ENCODE measurements around the gene HDLBP. TPM values are rescaled to one million over a fixed set of nuclear protein-coding genes. Genes with fewer than 3 reads are reported as not detected.

Gene HDLBP
- total and polyA plus RNA-seq, 2 donors: 85.1 to 111 TPM

DNA sequence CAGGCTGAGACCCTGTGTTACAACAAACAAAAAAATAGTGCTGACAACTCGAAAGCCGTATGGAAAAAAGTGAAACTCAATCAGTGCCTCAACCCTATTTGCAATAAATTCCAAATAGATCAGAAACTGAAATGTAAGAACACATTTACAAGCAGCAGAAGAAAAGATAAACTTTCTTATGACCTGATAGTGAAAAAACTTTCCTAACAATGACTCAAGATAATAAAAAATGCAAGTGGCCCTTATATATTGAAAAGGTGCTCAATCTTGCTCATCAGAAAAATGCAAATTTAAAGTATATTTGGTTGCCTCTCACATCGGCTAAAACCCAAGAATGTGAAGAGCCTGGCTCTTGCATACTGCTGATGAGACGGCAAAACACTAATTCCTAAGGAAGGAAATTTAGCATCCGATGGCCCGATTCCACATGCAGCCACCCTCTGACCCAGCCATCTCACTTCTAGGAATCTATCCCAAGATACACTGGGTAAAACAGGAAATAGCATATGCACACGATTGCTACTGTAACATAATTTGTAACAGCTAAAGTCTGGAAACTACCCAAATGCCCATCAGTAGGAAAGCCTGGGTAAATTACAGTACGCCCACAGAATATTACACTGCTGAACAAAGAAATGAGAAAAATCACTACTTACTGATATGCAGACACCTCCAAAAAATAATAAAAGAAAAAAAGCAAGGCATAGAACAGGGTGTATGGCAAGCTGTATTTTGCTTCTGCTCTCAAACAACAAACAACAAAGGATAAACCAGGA is 56.8 kb downstream of the HDLBP start:
- Histone ChIP-seq H3K4me3 (ENCODE audit: low read length in 2 of 2) (no peak overlapping the region), H3K27me3 (ENCODE audit: control insufficient read depth in 2 of 2, insufficient read depth in 1 of 2, low read length in 1 of 2) (no peaks in the 10 kb centered on the region), H3K9me3 (ENCODE audit: control insufficient read depth in 2 of 2, insufficient read depth in 1 of 2, low read length in 1 of 2) (no peaks in the 10 kb centered on the region), H3K27ac (ENCODE audit: low read depth in 1 of 2, low read length in 1 of 2) (no peak overlapping the region), H3K36me3 (ENCODE audit: control insufficient read depth in 2 of 2, insufficient read depth in 2 of 2, low read length in 1 of 2) (peaks cover 67 to 79% of the 10 kb centered on the region in 2 donors), H3K4me1 (ENCODE audit: control insufficient read depth in 2 of 2, insufficient read depth in 2 of 2, low read length in 2 of 2) (no peaks in the 10 kb centered on the region)
- WGBS: 91% methylated on average over 8 of the region's 8 CpGs
- no peak for DNase-seq (ENCODE audit: low read depth in 6 of 9, low spot score in 9 of 9)

DNA sequence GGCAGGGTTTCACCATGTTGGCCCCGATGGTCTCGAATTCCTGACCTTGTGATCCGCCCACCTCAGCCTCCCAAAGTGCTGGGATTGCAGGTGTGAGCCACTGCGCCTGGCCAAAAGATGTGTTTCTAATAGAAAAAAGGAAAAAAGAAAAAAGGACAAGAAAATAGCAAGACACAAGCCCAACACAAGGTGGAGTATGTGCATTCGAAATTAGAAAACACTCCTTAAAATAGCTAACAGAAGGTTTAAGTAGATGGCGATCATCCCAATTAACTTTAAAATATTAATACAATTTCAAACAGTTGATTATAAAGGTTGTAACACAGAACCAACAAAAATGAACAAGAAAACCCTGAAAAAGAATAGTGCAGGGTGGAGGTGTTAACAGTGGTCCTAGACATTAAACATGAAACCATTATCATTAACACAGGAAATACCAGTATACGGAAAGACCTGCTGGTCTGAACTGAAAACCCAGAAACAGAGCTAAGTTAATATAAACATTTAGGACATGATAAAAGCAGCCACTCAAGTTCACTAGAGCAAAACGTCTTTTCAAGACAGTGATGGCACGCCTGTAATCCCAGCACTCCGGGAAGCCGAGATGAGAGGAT is 57.9 kb downstream of the HDLBP start:
- Histone ChIP-seq H3K9me3 (ENCODE audit: control insufficient read depth in 2 of 2, insufficient read depth in 1 of 2, low read length in 1 of 2) (no peaks in the 10 kb centered on the region), H3K4me3 (ENCODE audit: low read length in 2 of 2) (no peak overlapping the region), H3K27me3 (ENCODE audit: control insufficient read depth in 2 of 2, insufficient read depth in 1 of 2, low read length in 1 of 2) (no peaks in the 10 kb centered on the region), H3K27ac (ENCODE audit: low read depth in 1 of 2, low read length in 1 of 2) (no peak overlapping the region), H3K36me3 (ENCODE audit: control insufficient read depth in 2 of 2, insufficient read depth in 2 of 2, low read length in 1 of 2) (peaks cover 70 to 79% of the 10 kb centered on the region in 2 donors), H3K4me1 (ENCODE audit: control insufficient read depth in 2 of 2, insufficient read depth in 2 of 2, low read length in 2 of 2) (no peaks in the 10 kb centered on the region)
- 96% methylated on average over 11 of the region's 11 CpGs for WGBS
- no peak for DNase-seq (ENCODE audit: low read depth in 6 of 9, low spot score in 9 of 9)

DNA sequence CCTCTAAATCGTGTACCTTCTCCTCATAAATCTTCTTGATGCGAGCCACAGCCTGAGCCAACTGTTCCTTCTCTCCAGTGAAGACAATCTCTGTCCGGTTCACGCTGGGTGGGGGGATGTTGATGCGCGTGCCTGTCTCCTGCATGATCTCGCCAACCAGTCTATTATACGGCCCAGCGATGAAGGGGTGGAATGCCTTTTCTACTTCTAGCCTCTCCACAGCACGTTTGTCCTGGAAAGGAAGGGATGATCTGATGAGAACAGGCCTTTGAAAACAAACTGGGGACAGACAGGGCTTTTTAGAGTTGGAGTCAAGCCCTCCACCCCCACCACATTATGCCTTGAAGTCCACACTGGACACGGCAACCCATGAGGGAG is 59.3 kb downstream of the HDLBP start:
- Histone ChIP-seq H3K4me1 (ENCODE audit: control insufficient read depth in 2 of 2, insufficient read depth in 2 of 2, low read length in 2 of 2) (no peaks in the 10 kb centered on the region), H3K36me3 (ENCODE audit: control insufficient read depth in 2 of 2, insufficient read depth in 2 of 2, low read length in 1 of 2) (peaks cover 72 to 78% of the 10 kb centered on the region in 2 donors), H3K4me3 (ENCODE audit: low read length in 2 of 2) (no peak overlapping the region), H3K9me3 (ENCODE audit: control insufficient read depth in 2 of 2, insufficient read depth in 1 of 2, low read length in 1 of 2) (no peaks in the 10 kb centered on the region), H3K27ac (ENCODE audit: low read depth in 1 of 2, low read length in 1 of 2) (no peak overlapping the region), H3K27me3 (ENCODE audit: control insufficient read depth in 2 of 2, insufficient read depth in 1 of 2, low read length in 1 of 2) (no peaks in the 10 kb centered on the region)
- 98% methylated on average over 11 of the region's 11 CpGs for WGBS
- no peak for DNase-seq (ENCODE audit: low read depth in 6 of 9, low spot score in 9 of 9)

DNA sequence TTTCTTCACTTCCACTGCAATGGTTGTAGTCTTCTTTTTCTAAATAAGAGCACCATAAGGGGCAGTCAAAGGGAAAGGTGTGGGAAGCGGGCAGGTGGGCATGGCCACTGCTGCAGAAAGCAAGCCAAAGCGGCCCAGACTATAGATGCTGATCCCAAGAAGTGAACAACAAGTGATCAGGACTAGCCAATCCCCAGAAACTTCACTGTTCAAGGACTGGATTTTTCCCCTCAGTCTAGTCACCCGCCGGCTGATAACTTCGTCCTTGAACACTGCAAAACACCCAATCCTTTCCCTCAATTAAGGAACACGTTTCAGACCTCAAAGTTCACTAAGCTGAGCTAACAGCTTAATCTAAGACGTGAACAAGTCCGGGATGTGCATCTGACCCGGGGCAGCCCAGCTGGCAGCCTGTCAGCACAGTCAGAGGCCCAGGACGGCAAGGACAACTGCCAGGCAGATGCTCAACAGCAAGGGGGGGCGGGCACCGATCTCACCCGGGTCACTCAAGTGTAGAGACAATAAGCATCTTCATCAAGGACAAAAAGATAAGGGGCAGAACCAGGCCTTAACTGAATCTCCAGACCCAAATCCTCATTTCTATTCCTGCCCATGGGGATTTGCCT is 59.8 kb downstream of the HDLBP start:
- H3K4me3 ChIP-seq (ENCODE audit: low read length in 2 of 2): no peak overlapping the region
- WGBS: 95% methylated on average over 13 of the region's 13 CpGs
- DNase-seq (ENCODE audit: low read depth in 6 of 9, low spot score in 9 of 9): no peak

DNA sequence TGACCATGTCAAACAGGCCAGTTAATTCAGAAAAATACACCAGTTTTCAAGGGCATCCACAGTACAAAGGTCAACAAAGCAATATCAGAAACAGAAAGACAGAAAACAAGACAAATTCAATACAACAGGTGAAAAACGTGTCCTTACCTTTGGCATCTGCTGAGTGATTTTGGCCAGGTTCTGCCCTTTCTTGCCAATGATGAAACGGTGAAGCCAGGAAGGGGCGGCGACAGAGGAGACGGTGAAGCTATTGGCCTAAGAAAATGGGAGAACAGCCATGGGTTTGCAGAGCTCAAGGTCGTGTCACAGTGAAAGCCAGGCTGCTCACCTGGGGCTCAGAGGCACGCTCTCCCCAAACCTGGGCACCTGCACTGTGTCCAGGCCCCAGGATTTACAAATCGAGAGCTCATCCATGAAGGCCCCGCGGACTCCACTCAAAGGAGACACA is 60.5 kb downstream of the HDLBP start:
- H3K9me3 ChIP-seq (ENCODE audit: control insufficient read depth in 2 of 2, insufficient read depth in 1 of 2, low read length in 1 of 2): no peaks in the 10 kb centered on the region
- WGBS: 96% methylated on average over 10 of the region's 10 CpGs
- peaks cover 76 to 79% of the 10 kb centered on the region in 2 donors for H3K36me3 ChIP-seq (ENCODE audit: control insufficient read depth in 2 of 2, insufficient read depth in 2 of 2, low read length in 1 of 2)
- H3K4me1 ChIP-seq (ENCODE audit: control insufficient read depth in 2 of 2, insufficient read depth in 2 of 2, low read length in 2 of 2): no peaks in the 10 kb centered on the region
- H3K4me3 ChIP-seq (ENCODE audit: low read length in 2 of 2): no peak overlapping the region
- no peak overlapping the region for H3K27ac ChIP-seq (ENCODE audit: low read depth in 1 of 2, low read length in 1 of 2)
- no peak for DNase-seq (ENCODE audit: low read depth in 6 of 9, low spot score in 9 of 9)
- no peaks in the 10 kb centered on the region for H3K27me3 ChIP-seq (ENCODE audit: control insufficient read depth in 2 of 2, insufficient read depth in 1 of 2, low read length in 1 of 2)

More for the DNA sequence above, 59.8 kb downstream of the HDLBP start:
- no peaks in the 10 kb centered on the region for H3K27me3 ChIP-seq (ENCODE audit: control insufficient read depth in 2 of 2, insufficient read depth in 1 of 2, low read length in 1 of 2)
- no peaks in the 10 kb centered on the region for H3K9me3 ChIP-seq (ENCODE audit: control insufficient read depth in 2 of 2, insufficient read depth in 1 of 2, low read length in 1 of 2)
- no peak overlapping the region for H3K27ac ChIP-seq (ENCODE audit: low read depth in 1 of 2, low read length in 1 of 2)
- H3K4me1 ChIP-seq (ENCODE audit: control insufficient read depth in 2 of 2, insufficient read depth in 2 of 2, low read length in 2 of 2): no peaks in the 10 kb centered on the region
- H3K36me3 ChIP-seq (ENCODE audit: control insufficient read depth in 2 of 2, insufficient read depth in 2 of 2, low read length in 1 of 2): peaks cover 76 to 78% of the 10 kb centered on the region in 2 donors

DNA sequence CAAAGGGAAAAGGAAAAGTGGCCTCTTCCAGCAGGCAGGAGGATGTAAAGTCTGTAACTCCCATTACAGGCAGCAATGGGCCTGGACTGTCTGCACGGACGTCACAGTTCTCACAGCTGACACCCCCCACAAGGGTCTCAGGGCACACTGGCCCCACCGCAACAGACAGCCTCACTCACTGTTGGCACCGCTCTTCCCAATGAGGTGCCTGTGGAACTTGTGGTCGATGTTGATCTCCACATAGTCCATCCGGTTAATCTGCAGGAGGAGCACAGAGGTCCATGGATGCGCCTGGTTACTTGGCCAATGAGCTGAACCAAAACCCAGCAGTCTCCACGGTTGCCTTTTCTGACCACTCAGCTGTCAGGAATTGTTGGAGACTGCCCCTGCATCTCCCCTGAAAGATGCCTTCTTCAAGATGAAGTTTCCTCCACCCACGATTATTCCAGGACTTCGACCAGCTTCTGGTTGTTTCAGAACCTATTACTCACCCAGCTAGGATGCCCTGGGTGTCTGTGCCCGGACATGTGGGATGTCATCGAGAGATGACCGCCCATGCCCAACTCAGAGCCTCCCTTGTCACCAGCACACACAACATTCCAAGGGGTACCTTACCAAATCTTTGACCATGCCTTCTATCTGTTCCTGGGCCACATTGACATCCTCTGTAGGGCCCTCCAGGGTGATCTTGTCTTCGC is 62.5 kb downstream of the HDLBP start:
- no peak for DNase-seq (ENCODE audit: low read depth in 6 of 9, low spot score in 9 of 9)
- Histone ChIP-seq H3K4me1 (ENCODE audit: control insufficient read depth in 2 of 2, insufficient read depth in 2 of 2, low read length in 2 of 2) (no peaks in the 10 kb centered on the region), H3K36me3 (ENCODE audit: control insufficient read depth in 2 of 2, insufficient read depth in 2 of 2, low read length in 1 of 2) (peaks cover 87 to 89% of the 10 kb centered on the region in 2 donors), H3K27ac (ENCODE audit: low read depth in 1 of 2, low read length in 1 of 2) (no peak overlapping the region), H3K27me3 (ENCODE audit: control insufficient read depth in 2 of 2, insufficient read depth in 1 of 2, low read length in 1 of 2) (no peaks in the 10 kb centered on the region), H3K4me3 (ENCODE audit: low read length in 2 of 2) (no peak overlapping the region), H3K9me3 (ENCODE audit: control insufficient read depth in 2 of 2, insufficient read depth in 1 of 2, low read length in 1 of 2) (no peaks in the 10 kb centered on the region)
- 98% methylated on average over 14 of the region's 14 CpGs for WGBS

DNA sequence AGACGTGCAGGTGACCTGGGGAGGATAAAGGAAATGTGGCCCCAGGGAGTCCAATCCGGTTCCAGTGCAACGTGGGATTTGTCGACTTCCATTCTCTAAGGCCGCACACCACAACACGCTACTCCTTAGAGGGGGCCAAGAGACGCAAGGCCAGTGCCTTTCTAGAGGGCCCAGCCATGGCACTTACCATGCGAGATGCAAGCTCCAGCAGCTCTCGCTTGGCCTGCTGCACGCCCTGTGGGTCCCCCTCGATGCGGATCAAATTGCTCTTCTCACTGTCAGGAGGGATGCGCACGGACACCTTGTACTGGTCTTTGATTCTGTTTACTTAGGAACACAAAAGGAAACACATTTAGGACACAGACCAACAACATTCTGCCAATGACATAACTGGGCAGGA is 65.8 kb downstream of the HDLBP start:
- H3K36me3 ChIP-seq (ENCODE audit: control insufficient read depth in 2 of 2, insufficient read depth in 2 of 2, low read length in 1 of 2): peaks cover 84 to 88% of the 10 kb centered on the region in 2 donors
- no peaks in the 10 kb centered on the region for H3K9me3 ChIP-seq (ENCODE audit: control insufficient read depth in 2 of 2, insufficient read depth in 1 of 2, low read length in 1 of 2)
- no peak for DNase-seq (ENCODE audit: low read depth in 6 of 9, low spot score in 9 of 9)
- 97% methylated on average over 14 of the region's 14 CpGs for WGBS
- H3K27me3 ChIP-seq (ENCODE audit: control insufficient read depth in 2 of 2, insufficient read depth in 1 of 2, low read length in 1 of 2): no peaks in the 10 kb centered on the region
- no peak overlapping the region for H3K27ac ChIP-seq (ENCODE audit: low read depth in 1 of 2, low read length in 1 of 2)
- H3K4me1 ChIP-seq (ENCODE audit: control insufficient read depth in 2 of 2, insufficient read depth in 2 of 2, low read length in 2 of 2): no peaks in the 10 kb centered on the region
- no peak overlapping the region for H3K4me3 ChIP-seq (ENCODE audit: low read length in 2 of 2)

DNA sequence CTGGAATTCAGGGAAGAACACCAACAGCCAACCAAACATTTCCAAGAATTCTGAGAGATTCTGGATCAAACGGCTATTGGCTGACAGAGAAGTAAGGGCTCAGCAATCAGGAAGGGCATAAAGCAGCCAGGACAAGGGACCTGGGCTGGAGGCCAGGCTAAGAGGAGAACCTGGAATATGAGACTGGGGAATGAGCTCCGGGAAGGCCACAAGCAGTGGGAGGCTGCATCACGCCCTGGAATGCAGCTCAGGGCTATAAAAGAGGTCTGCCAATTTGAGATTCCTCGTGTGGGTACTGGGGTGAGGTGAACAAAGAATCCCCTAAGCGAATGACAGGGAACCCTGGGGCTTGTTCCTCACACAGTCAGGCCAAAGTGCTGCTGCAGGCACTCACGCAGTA is 66.6 kb downstream of the HDLBP start:
- no peak overlapping the region for H3K4me3 ChIP-seq (ENCODE audit: low read length in 2 of 2)
- DNase-seq (ENCODE audit: low read depth in 6 of 9, low spot score in 9 of 9): no peak
- H3K4me1 ChIP-seq (ENCODE audit: control insufficient read depth in 2 of 2, insufficient read depth in 2 of 2, low read length in 2 of 2): no peaks in the 10 kb centered on the region
- H3K36me3 ChIP-seq (ENCODE audit: control insufficient read depth in 2 of 2, insufficient read depth in 2 of 2, low read length in 1 of 2): peaks cover 84 to 88% of the 10 kb centered on the region in 2 donors
- no peaks in the 10 kb centered on the region for H3K27me3 ChIP-seq (ENCODE audit: control insufficient read depth in 2 of 2, insufficient read depth in 1 of 2, low read length in 1 of 2)
- no peak overlapping the region for H3K27ac ChIP-seq (ENCODE audit: low read depth in 1 of 2, low read length in 1 of 2)
- H3K9me3 ChIP-seq (ENCODE audit: control insufficient read depth in 2 of 2, insufficient read depth in 1 of 2, low read length in 1 of 2): no peaks in the 10 kb centered on the region
- WGBS: 96% methylated on average over 6 of the region's 6 CpGs

DNA sequence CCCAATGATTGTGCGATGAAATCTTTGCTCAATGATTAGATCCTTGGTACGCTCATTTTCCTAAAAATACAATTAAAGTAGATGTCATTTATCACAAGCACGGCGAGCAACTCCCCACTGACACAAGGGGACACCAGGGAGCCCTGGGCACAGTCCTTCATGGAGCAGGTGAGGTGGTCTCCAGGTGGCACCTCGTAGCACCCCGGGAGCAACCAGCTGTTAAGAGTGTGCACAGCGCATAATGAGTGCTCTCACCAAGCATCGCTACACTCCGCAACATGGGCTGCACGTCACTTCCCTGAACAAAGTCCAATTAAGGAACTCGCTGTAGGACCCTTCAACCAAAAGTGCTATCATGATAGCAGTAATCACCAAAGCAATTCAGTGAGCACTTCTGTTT is 67.2 kb downstream of the HDLBP start:
- Histone ChIP-seq H3K27me3 (ENCODE audit: control insufficient read depth in 2 of 2, insufficient read depth in 1 of 2, low read length in 1 of 2) (no peaks in the 10 kb centered on the region), H3K4me3 (ENCODE audit: low read length in 2 of 2) (no peak overlapping the region), H3K27ac (ENCODE audit: low read depth in 1 of 2, low read length in 1 of 2) (no peak overlapping the region), H3K36me3 (ENCODE audit: control insufficient read depth in 2 of 2, insufficient read depth in 2 of 2, low read length in 1 of 2) (peaks cover 82 to 87% of the 10 kb centered on the region in 2 donors), H3K4me1 (ENCODE audit: control insufficient read depth in 2 of 2, insufficient read depth in 2 of 2, low read length in 2 of 2) (no peaks in the 10 kb centered on the region), H3K9me3 (ENCODE audit: control insufficient read depth in 2 of 2, insufficient read depth in 1 of 2, low read length in 1 of 2) (no peaks in the 10 kb centered on the region)
- 98% methylated on average over 11 of the region's 11 CpGs for WGBS
- no peak for DNase-seq (ENCODE audit: low read depth in 6 of 9, low spot score in 9 of 9)

Data from thymus (tissue), 11 donors.